Spleen (tissue), 7 donors: ENCODE measurements around the gene FXYD4.
"Not testable (repeated sequence)": the region's sequence is repeated elsewhere in the genome, so short reads cannot be mapped to it uniquely, and the experiment has no call there.

Experiments
- POLR2A ChIP-seq, 3 donors: fragments of 450-650 bp; IDR thresholded peaks; one replicate each; pipeline ENCODE4 v1.5.1; 2017; ENCODE audit warnings: antibody characterized with exemption in 3 of 3, mild to moderate bottlenecking in 1 of 3
- POLR2AphosphoS5 ChIP-seq, 3 donors: sonication (generic); formaldehyde crosslinking; IDR thresholded peaks; one replicate each; pipeline ENCODE4 v1.5.1; 2017; ENCODE audit warnings: antibody characterized with exemption in 3 of 3
- TF ChIP-seq, protein P1 (sequence below), 11 experiments: fragments of 200-600 bp in 7 of 11; fragments of 450-650 bp in 4 of 11; sonication (generic) in 4 of 11; IDR thresholded peaks in 8 of 11; conservative IDR thresholded peaks in 3 of 11; 1 replicate in 7 of 11; 2 replicates in 4 of 11; pipeline versions ENCODE4 v1.4.0 to v1.8.0; 2016 to 2021; ENCODE audit warnings: antibody characterized with exemption in 11 of 11, inconsistent platforms in 4 of 11, mild to moderate bottlenecking in 1 of 11
- donor health status: DM: no; HTN: no; CAD: no; lungs with moderate emphysema.
- donor health status: DM: no; HTN: no; CAD: no.
- donor health status: DM: no; HTN: no; CAD: no.

DNA sequence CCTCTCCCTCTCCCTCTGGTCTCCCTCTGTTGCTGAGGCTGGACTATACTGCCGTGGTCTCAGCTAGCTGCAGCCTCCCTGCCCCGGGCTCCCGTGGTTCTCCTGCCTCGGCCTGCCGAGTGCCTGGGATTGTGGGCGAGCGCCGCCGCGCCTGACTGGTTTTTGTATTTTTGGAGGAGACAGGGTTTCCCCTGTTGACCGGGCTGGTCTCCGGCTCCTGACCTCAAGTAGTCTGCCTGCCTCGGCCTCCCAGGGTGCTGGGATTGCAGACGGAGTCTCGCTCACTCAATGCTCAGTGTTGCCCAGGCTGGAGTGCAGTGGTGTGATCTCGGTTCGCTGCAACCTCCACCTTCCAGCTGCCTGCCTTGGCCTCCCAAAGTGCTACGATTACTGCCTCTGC lies 42.6 kb upstream of the FXYD4 start:
- TF ChIP-seq, protein P1, sequence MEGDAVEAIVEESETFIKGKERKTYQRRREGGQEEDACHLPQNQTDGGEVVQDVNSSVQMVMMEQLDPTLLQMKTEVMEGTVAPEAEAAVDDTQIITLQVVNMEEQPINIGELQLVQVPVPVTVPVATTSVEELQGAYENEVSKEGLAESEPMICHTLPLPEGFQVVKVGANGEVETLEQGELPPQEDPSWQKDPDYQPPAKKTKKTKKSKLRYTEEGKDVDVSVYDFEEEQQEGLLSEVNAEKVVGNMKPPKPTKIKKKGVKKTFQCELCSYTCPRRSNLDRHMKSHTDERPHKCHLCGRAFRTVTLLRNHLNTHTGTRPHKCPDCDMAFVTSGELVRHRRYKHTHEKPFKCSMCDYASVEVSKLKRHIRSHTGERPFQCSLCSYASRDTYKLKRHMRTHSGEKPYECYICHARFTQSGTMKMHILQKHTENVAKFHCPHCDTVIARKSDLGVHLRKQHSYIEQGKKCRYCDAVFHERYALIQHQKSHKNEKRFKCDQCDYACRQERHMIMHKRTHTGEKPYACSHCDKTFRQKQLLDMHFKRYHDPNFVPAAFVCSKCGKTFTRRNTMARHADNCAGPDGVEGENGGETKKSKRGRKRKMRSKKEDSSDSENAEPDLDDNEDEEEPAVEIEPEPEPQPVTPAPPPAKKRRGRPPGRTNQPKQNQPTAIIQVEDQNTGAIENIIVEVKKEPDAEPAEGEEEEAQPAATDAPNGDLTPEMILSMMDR (IDR thresholded peaks at IDR 0.05 in 8 of 11, conservative IDR thresholded peaks at IDR 0.05 in 3 of 11) = not testable (repeated sequence)
- not testable (repeated sequence) for TF ChIP-seq POLR2A, POLR2AphosphoS5 (IDR thresholded peaks at IDR 0.05)
